Measurements from ENCODE around the gene CDK19.
A peak's percentile ranks its signal among the peaks of the same experiment; 100 is the strongest.
"Not testable (repeated sequence)": the region's sequence is repeated elsewhere in the genome, so short reads cannot be mapped to it uniquely, and the experiment has no call there.

CDK19 gene

GRCh38 chr6:110815411-110816409 is at the start of gene CDK19:
Gene CDK19 (minus strand): TSS chr6:110815469. CDS start chr6:110815136, 333 bp downstream.
- DNase-seq = peak; percentile 98

GRCh38 chr6:110864824-110865223 is 49.6 kb upstream of the CDK19 start:
- no peak for DNase-seq

- DNase-seq = no peak
Observed at GRCh38 chr6:110859335-110859792, 44.1 kb upstream of the CDK19 start.

DNA sequence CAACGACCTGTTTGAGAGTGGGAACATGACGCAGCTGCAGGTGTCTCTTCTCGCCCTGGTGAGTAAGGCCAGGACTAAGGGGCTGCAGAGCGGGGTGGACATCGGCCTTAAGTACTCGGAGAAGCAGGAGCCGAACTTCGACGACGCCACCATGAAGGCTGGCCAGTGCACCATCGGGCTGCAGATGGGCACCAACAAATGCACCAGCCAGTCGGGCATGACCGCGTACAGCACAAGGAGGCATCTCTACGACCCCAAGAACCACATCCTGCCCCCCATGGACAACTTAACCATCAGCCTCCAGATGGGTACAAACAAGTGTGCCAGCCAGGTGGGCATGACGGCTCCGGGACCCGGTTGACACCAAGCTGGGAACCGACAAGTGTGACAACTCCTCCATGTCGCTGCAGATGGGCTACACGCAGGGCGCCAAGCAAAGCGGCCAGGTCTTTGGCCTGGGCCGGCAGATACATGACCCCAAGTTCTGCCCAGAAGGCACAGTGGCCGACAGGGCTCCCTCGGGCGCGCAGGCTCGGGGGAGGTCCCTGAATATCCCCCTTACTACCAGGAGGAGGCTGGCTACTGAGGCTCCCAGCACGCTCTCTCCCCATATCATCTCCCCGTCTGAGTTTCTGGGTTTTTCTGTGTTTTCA is 43.4 kb upstream of the CDK19 start:
- DNase-seq = no peak

DNA sequence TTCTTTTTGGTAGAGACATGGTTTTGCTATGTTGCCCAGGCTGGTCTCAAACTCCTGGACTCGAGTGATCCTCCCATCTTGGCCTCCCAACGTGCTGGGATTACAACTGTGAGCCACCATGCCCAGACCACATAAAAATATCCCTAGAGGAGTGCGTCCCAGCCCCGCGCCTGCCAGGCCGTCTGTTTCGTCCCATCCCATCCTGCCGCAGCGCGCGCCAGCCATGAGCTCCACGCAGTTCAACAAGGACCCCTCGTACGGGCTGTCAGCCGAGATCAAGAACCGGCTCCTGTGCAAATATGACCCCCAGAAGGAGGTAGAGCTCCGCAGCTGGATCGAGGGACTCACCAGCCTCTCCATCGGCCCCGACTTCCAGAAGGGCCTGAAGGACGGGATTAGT is 42.7 kb upstream of the CDK19 start:
- no peak for DNase-seq

DNA sequence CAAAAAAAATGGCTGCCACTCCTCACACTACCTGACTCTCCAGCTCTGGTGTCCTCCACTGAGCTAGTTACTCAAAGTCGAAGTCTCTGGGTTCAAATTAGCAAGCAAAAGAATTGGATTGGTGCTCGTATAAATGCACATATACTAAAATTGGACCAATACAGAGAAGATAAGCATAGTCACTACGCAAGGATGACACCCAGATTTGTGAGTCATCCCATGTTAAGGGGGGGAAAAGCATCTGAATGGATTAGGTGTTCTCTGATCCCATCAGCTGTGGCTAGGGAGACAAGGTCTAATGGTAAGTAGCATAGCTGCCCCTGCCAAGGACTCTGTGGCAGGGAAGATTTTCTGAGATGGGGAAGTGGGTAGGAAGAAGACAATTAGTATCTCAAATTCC is 41.0 kb upstream of the CDK19 start:
- DNase-seq = no peak

DNA sequence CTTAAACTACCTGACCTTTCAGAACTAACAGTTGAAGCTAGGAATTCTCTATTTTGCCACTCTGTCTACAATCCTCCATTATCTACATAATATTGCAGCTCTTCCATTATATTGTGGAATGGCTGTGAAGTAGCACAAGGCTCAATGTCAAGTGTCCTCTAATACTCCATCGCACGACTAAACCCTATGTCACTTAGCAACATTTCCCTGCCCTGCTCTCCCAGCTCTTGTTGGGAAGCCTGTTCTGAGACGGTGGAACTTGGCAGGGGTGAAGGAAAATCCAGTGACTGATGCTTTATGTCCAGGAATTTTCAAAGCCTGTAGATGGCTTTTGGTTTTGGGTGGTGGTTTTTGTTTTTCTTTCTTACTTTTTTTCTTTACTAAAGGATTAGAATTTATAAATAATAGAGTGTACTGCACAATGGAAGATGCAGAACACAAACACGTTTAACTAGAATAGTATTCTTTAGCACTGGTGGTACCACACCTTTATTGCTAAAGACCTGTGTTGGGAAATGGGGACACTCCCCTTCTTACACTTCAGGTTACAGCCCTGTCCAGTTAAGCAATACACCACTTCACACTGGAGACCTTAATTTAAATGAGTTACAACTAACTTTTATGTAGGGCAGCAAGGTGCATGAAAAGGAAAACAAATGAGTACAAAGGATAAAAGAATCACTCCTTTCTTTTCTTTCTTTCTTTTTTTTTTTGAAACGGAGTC is 38.6 kb upstream of the CDK19 start:
- no peak for DNase-seq

- no peak for DNase-seq
Observed at GRCh38 chr6:110852773-110853172, 37.5 kb upstream of the CDK19 start.

- DNase-seq = no peak
Observed at GRCh38 chr6:110849781-110850180, 34.5 kb upstream of the CDK19 start.

GRCh38 chr6:110841266-110841665 is 26.0 kb upstream of the CDK19 start:
- DNase-seq = no peak

DNA sequence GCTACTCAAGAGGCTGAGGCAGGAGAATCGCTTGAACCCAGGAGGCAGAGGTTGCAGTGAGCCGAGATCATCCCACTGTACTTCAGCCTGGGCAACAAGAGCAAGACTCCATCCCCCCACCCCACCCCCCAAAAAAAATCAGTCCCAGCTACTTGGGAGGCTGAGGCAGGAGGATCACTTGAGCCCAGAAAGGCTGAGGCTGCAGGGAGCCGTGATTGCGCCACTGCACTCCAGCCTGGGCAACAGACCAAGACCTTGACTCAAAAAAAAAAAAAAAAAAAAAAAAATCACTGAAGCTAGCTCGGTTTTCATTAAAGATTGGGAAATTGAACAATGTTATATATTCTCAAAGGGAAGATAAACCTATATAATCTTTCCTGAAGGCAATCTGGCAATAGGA is 20.5 kb upstream of the CDK19 start:
- DNase-seq = not testable (repeated sequence)

GRCh38 chr6:110833831-110834230 is 18.6 kb upstream of the CDK19 start:
- DNase-seq = no peak

GRCh38 chr6:110831405-110831804 is 16.1 kb upstream of the CDK19 start:
- no peak for DNase-seq

- DNase-seq = no peak
Observed at GRCh38 chr6:110828396-110828795, 13.1 kb upstream of the CDK19 start.

DNA sequence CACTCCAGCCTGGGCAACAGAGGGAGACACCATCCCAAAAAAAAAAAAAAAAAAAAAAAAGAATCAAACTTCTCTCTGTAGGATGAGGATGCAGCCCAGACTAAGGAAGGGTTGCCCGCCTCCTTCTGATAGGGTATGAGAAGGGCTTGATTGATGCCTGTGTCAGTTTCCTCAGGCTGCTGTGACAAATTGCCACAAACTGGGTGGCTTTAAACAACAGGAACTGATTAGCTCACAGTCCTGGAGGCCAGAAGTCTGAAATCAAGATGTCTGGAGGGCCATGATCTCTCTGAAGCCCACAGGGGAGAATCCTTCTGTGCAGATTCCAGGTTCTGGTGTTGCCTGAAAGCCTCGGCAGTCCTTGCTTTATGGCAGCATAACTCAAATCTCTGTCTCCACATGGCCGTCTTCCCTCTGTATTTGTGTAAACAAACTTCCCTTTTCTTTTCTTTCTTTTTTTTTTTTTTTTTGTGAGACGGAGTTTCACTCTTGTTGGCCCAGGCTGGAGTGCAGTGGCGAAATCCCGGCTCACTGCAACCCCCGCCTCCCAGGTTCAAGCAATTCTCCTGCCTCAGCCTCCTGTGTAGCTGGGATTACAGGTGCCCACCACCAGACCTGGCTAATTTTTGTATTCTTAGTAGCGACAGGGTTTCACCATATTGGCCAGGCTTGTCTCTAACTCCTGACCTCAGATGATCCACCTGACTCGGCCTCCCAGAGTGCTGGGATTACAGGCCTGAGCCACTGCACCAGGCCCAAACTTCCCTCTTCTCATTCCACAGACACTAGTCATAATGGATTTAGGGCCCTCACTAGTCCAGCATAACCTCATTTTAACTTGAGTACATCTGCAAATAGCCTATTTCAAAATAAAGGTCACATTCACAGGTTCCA is 11.2 kb upstream of the CDK19 start:
- no peak for DNase-seq

DNA sequence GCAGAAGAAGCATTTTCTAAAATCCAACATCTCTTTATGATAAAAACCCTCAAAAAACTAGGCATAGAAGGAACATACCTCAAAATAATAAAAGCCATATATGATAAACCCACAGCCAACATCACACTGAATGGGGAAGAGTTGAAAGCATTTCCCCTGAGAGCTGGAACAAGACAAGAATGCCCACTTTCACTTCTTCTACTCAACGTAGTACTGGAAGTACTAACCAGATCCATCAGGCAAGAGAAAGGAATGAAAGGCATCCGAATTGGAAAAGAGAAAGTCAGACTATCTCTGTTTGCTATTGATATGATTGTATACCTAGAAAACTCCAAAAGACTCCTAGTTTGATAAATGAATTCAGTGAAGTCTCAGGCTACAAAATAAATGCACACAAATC is 7.9 kb upstream of the CDK19 start:
- DNase-seq = no peak

DNA sequence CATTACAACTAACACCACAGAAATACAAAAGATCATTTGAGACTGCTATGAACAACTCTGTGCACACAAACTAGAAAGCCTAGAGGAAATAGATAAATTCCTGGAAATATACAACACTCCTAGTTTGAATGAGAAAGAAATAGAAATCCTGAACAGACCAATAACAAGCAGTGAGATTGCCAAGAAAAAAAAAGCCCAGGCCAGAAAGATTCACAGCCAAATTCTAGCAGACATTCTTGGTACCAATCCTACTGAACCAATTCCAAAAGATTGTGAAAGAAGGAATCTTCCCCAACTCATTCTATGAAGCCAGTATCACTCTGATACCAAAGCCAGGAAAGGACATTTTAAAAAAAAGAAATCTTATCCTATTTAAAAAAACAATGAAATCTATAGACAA is 7.0 kb upstream of the CDK19 start:
- no peak for DNase-seq

DNA sequence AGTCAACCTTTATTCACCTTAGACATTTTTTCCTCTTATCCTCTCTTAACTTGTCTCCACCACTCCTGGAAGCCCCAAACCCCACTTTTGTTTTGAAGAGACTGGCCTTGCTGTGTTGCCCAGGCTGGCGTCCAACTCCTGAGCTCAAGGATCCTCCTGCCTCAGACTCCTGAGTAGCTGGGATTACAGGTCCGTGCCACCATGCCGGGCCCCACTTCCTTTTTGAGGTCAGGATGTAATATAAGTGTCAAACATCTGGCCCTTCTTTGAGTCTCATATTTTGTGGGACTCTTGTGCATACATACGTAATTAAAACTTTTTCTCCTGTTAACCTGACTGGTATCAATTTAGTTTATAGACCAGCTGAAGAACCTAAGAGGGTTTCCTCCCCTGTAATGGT is 1.4 kb upstream of the CDK19 start:
- DNase-seq = no peak

DNA sequence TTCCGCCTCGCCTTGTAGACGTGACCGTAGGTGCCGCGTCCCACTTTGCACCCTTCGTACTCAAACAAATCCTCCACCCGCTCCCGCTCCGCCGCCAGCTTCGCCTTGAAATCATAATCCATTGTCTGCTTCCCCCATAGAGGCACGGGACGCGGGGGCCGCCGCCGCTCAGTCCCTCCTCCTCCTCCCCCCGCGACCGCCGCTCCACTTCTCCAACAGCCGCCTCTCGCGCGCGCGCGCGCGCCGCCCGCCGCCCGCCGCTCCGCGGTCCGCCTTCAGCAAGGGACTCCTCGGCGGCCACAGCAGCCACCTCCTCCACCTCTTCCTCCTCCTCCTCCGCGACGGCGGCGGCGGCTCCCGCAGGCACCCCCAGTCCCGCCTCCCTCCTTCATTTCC is 256 bp downstream of the CDK19 start:
- DNase-seq = no peak

GRCh38 chr6:110814102-110815014 is 911 bp downstream of the CDK19 start:
- peak; percentile 44 for DNase-seq
